ENCODE results near the gene CDC26.
"Not testable (repeated sequence)": the region's sequence is repeated elsewhere in the genome, so short reads cannot be mapped to it uniquely, and the experiment has no call there.

- not testable (repeated sequence) for TF ChIP-seq CTCF, POLR2AphosphoS5, POLR2A, EP300 (IDR thresholded peaks at IDR 0.05)
These were observed 39.6 kb downstream of the CDC26 start for GRCh38 chr9:113235701-113236255.
